UCSD-AML1 (cell line): Measurements from ENCODE around the gene PLCG1.

Source experiments
- DNase-seq: peaks from one replicate; lab custom pipeline; 2025; ENCODE audit not compliant: unreplicated experiment; lab: John Stamatoyannopoulos, UW

The PLCG1 gene

GRCh38 chr20:41204304-41205265 lies 67.2 kb downstream of the PLCG1 start:
- DNase-seq: no peak

GRCh38 chr20:41205313-41205712 lies 68.0 kb downstream of the PLCG1 start:
- no peak for DNase-seq

- DNase-seq: no peak
Observed at GRCh38 chr20:41213150-41213820, 75.9 kb downstream of the PLCG1 start.

GRCh38 chr20:41214202-41214601 lies 76.9 kb downstream of the PLCG1 start:
- DNase-seq: no peak

- DNase-seq: no peak
Observed at GRCh38 chr20:41214666-41215065, 77.3 kb downstream of the PLCG1 start.

- no peak for DNase-seq
Observed at GRCh38 chr20:41217422-41217821, 80.1 kb downstream of the PLCG1 start.

GRCh38 chr20:41218466-41218865 lies 81.1 kb downstream of the PLCG1 start:
- no peak for DNase-seq

- no peak for DNase-seq
Observed at GRCh38 chr20:41219824-41220223, 82.5 kb downstream of the PLCG1 start.

GRCh38 chr20:41221614-41222218 lies 84.4 kb downstream of the PLCG1 start:
- DNase-seq: no peak

GRCh38 chr20:41222296-41222695 lies 85.0 kb downstream of the PLCG1 start:
- DNase-seq: no peak

- DNase-seq: no peak
Observed at GRCh38 chr20:41222703-41223102, 85.4 kb downstream of the PLCG1 start.

GRCh38 chr20:41223112-41223511 lies 85.8 kb downstream of the PLCG1 start:
- no peak for DNase-seq

GRCh38 chr20:41224281-41224680 lies 86.9 kb downstream of the PLCG1 start:
- DNase-seq: no peak

GRCh38 chr20:41225091-41225490 lies 87.7 kb downstream of the PLCG1 start:
- no peak for DNase-seq

GRCh38 chr20:41226426-41226825 lies 89.1 kb downstream of the PLCG1 start:
- DNase-seq: no peak
